ENCODE measurements around the gene DBR1. TPM values are rescaled to one million over a fixed set of nuclear protein-coding genes. Genes with fewer than 3 reads are reported as not detected.

DBR1 gene
- total RNA-seq, 2 experiments from 2014 or later, result 23.1 to 24.6 TPM

DNA sequence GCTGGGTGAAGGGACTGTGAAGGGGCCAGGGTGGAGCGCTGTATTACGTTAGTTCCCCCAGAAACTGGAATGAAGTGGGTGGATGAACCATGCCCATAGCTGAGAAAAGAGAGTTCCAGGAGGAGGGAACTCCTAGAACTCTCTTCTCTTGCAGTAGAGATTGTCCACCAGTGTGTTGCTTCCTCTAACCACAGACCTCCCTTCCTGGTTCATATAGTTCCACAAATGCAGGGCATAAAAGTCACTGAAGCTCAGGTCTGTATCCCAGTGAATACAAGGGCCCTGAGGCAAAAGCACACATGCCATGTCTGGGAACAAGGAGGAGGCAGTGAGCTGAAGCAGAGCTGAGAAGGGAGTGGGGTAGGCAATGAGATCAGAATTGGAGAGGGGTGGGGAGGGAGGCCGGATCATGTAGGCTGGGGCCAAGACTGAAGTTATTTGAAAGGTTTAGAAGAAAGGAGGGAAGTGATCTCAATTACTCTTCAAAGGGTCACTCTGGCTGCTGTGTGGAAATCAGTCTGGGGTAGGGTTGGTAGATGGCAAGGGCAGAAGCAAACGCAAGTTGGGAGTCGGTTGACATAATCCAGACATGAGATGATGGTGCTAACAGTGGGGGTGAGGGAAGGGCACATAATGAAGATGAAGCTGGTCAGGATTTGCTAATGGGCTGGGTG is 49.0 kb downstream of the DBR1 start:
- H3K4me3 ChIP-seq (ENCODE audit: low read length), result no peak overlapping the region
- H3K27me3 Mint-ChIP-seq, result peaks cover 13% of the 10 kb centered on the region
- no peak overlapping the region for H3K27ac ChIP-seq (ENCODE audit: low read depth in 1 of 2, low read length in 2 of 2)
- ChIA-PET CTCF (no interaction called here), POLR2A (no interaction called here)
- H3K4me1 ChIP-seq (ENCODE audit: insufficient read depth, low read length), result no peaks in the 10 kb centered on the region
- H3K36me3 ChIP-seq (ENCODE audit: insufficient read depth, low read length), result no peaks in the 10 kb centered on the region
- no peak overlapping the region for H3K27ac Mint-ChIP-seq
- no peaks in the 10 kb centered on the region for H3K36me3 Mint-ChIP-seq (ENCODE audit: low read depth)
- no peak overlapping the region for H3K4me3 Mint-ChIP-seq
- no peaks in the 10 kb centered on the region for H3K9me3 Mint-ChIP-seq
- no peaks in the 10 kb centered on the region for H3K9me3 ChIP-seq (ENCODE audit: control insufficient read depth in 1 of 2, insufficient read depth in 1 of 2, low read length in 2 of 2)
- H3K4me1 Mint-ChIP-seq (ENCODE audit: low read depth), result no peaks in the 10 kb centered on the region
- TF ChIP-seq, protein P1, sequence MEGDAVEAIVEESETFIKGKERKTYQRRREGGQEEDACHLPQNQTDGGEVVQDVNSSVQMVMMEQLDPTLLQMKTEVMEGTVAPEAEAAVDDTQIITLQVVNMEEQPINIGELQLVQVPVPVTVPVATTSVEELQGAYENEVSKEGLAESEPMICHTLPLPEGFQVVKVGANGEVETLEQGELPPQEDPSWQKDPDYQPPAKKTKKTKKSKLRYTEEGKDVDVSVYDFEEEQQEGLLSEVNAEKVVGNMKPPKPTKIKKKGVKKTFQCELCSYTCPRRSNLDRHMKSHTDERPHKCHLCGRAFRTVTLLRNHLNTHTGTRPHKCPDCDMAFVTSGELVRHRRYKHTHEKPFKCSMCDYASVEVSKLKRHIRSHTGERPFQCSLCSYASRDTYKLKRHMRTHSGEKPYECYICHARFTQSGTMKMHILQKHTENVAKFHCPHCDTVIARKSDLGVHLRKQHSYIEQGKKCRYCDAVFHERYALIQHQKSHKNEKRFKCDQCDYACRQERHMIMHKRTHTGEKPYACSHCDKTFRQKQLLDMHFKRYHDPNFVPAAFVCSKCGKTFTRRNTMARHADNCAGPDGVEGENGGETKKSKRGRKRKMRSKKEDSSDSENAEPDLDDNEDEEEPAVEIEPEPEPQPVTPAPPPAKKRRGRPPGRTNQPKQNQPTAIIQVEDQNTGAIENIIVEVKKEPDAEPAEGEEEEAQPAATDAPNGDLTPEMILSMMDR (IDR thresholded peaks at IDR 0.05), result no peak
- no peak for ATAC-seq (ENCODE audit: poor library complexity)
- H3K27me3 ChIP-seq (ENCODE audit: control insufficient read depth in 1 of 2, insufficient read depth in 2 of 2, low read length in 2 of 2), result peaks cover 2 to 3% of the 10 kb centered on the region in 2 experiments
- intact Hi-C loops (cut with DNase I, micrococcal nuclease), result no loop called here
- DNase-seq, result no peak

DNA sequence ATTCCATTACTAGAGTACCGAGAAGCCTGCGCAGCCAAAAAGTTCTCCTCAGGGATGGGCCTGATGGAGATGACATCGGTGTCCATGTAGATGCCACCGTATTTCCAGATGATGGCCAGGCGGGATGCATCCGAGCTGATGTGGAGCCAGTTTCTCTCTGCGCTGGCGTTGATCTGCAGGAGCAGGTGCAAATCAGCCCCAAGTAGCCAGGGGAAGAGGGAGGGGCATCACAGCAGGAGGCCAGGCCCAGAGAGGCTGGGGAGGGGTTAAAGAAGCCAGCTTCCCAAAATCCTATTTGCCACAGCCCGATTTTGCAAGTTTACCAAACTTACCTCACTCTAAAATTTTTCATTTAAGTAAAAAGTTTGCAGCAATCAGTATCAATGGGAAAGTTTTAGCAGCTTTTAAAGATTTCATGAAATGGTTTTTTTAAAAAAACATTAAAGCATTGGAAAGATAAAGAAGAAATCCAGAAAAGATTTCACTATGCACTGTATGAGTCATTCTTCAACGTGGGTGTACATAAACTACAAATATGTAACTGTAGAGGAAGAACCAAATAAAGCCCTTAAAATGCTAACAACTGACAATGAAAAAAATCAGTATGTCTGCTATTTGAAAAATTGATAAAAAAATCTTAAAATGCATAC is 49.9 kb downstream of the DBR1 start:
- Histone ChIP-seq H3K36me3 (ENCODE audit: insufficient read depth, low read length) (no peaks in the 10 kb centered on the region), H3K4me3 (ENCODE audit: low read length) (no peak overlapping the region), H3K9me3 (ENCODE audit: control insufficient read depth in 1 of 2, insufficient read depth in 1 of 2, low read length in 2 of 2) (no peaks in the 10 kb centered on the region), H3K4me1 (ENCODE audit: insufficient read depth, low read length) (no peaks in the 10 kb centered on the region), H3K27ac (ENCODE audit: low read depth in 1 of 2, low read length in 2 of 2) (no peak overlapping the region), H3K27me3 (ENCODE audit: control insufficient read depth in 1 of 2, insufficient read depth in 2 of 2, low read length in 2 of 2) (peaks cover 0 to 2% of the 10 kb centered on the region in 2 experiments)
- TF ChIP-seq, protein P1 (IDR thresholded peaks at IDR 0.05), result no peak
- ChIA-PET CTCF (no interaction called here), POLR2A (no interaction called here)
- no peak overlapping the region for H3K4me3 Mint-ChIP-seq
- no peaks in the 10 kb centered on the region for H3K36me3 Mint-ChIP-seq (ENCODE audit: low read depth)
- no peak overlapping the region for H3K27ac Mint-ChIP-seq
- intact Hi-C loops (cut with DNase I, micrococcal nuclease), result no loop called here
- DNase-seq (no peak), ATAC-seq (ENCODE audit: poor library complexity) (no peak)
- peaks cover 17% of the 10 kb centered on the region for H3K27me3 Mint-ChIP-seq
- H3K9me3 Mint-ChIP-seq, result no peaks in the 10 kb centered on the region
- no peaks in the 10 kb centered on the region for H3K4me1 Mint-ChIP-seq (ENCODE audit: low read depth)

DNA sequence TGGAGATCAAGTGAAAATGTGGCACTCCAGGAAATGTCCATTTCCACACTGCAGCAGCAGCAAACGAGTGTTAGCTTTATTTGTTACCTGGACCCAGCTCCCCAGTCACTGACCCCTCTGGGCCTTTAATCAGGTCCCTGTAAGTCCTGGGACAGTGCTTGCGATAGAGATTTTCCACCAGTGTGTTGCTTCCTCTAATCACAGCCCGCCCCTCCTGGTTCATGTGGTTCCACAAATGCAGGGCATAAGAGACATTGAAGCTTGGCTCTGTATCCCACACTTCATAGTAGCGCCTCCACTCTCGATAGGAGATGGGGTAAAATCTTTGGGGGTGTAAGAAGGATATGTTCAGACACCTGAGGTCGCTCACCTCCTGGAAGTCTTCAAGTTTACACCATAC is 50.5 kb downstream of the DBR1 start:
- H3K4me3 Mint-ChIP-seq, result no peak overlapping the region
- H3K4me1 Mint-ChIP-seq (ENCODE audit: low read depth), result no peaks in the 10 kb centered on the region
- H3K36me3 Mint-ChIP-seq (ENCODE audit: low read depth), result no peaks in the 10 kb centered on the region
- H3K9me3 Mint-ChIP-seq, result no peaks in the 10 kb centered on the region
- DNase-seq (no peak), ATAC-seq (ENCODE audit: poor library complexity) (no peak)
- Histone ChIP-seq H3K9me3 (ENCODE audit: control insufficient read depth in 1 of 2, insufficient read depth in 1 of 2, low read length in 2 of 2) (no peaks in the 10 kb centered on the region), H3K36me3 (ENCODE audit: insufficient read depth, low read length) (no peaks in the 10 kb centered on the region), H3K27me3 (ENCODE audit: control insufficient read depth in 1 of 2, insufficient read depth in 2 of 2, low read length in 2 of 2) (peaks cover 0 to 2% of the 10 kb centered on the region in 2 experiments), H3K4me3 (ENCODE audit: low read length) (no peak overlapping the region), H3K27ac (ENCODE audit: low read depth in 1 of 2, low read length in 2 of 2) (no peak overlapping the region), H3K4me1 (ENCODE audit: insufficient read depth, low read length) (no peaks in the 10 kb centered on the region)
- ChIA-PET CTCF (no interaction called here), POLR2A (no interaction called here)
- TF ChIP-seq, protein P1 (IDR thresholded peaks at IDR 0.05), result no peak
- H3K27ac Mint-ChIP-seq, result no peak overlapping the region
- H3K27me3 Mint-ChIP-seq, result peaks cover 17% of the 10 kb centered on the region
- intact Hi-C loops (cut with DNase I, micrococcal nuclease), result no loop called here
